Thoracic aorta (tissue), 2 donors: Measurements from ENCODE around the gene CAPSL. TPM values are rescaled to one million over a fixed set of nuclear protein-coding genes. Genes with fewer than 3 reads are reported as not detected.

ENCODE experiments used
- ATAC-seq: fragments of 150-250 bp; one replicate; pipeline ENCODE4 v1.8.0; 2017; ENCODE audit warnings: low read depth; ENCODE audit not compliant: insufficient number of reproducible peaks, low FRiP score
- DNase-seq: peaks from one replicate; pipeline ENCODE4 v3.0.0-alpha.2; 2020; ENCODE audit warnings: low spot score
- H3K27ac ChIP-seq, 2 donors: fragments of 200-600 bp; sonication (generic); 1 replicate in 1 of 2; 2 replicates in 1 of 2; pipeline ENCODE4 v1.5.1; 2016; ENCODE audit warnings: mild to moderate bottlenecking in 2 of 2, moderate library complexity in 2 of 2
- H3K27me3 ChIP-seq: fragments of 200-600 bp; sonication (generic); replicated peaks from 2 replicates; pipeline ENCODE4 v1.6.0; 2016; ENCODE audit warnings: mild to moderate bottlenecking; ENCODE audit not compliant: insufficient read depth
- H3K36me3 ChIP-seq: fragments of 200-600 bp; sonication (generic); one replicate; pipeline ENCODE4 v1.5.1; 2016
- H3K4me1 ChIP-seq, 2 donors: fragments of 200-600 bp; sonication (generic); 1 replicate in 1 of 2; 2 replicates in 1 of 2; pipeline versions ENCODE4 v1.5.1 to v1.6.0; 2016; ENCODE audit warnings: low read depth in 2 of 2, mild to moderate bottlenecking in 1 of 2; ENCODE audit not compliant: control insufficient read depth in 1 of 2
- H3K4me3 ChIP-seq: fragments of 200-600 bp; sonication (generic); 2 replicates; pipeline ENCODE4 v1.5.1; 2016; ENCODE audit warnings: mild to moderate bottlenecking
- H3K9me3 ChIP-seq: fragments of 200-600 bp; sonication (generic); 2 replicates; pipeline ENCODE4 v1.5.1; 2016
- total RNA-seq, 2 donors: library from RNA; depleted of rRNA; stranded (reverse); fragments of >200 nt; gene quantifications; one replicate each; pipeline versions ENCODE4 v1.1.0 to v1.2.3, GENCODE V29; 2016
- TF ChIP-seq, protein P1 (sequence below): fragments of 200-600 bp; sonication (generic); IDR thresholded peaks from one replicate; pipeline ENCODE4 v1.5.1; 2019; ENCODE audit warnings: antibody characterized with exemption

Gene CAPSL
- total RNA-seq, 2 donors from 2014 or later = not detected

DNA sequence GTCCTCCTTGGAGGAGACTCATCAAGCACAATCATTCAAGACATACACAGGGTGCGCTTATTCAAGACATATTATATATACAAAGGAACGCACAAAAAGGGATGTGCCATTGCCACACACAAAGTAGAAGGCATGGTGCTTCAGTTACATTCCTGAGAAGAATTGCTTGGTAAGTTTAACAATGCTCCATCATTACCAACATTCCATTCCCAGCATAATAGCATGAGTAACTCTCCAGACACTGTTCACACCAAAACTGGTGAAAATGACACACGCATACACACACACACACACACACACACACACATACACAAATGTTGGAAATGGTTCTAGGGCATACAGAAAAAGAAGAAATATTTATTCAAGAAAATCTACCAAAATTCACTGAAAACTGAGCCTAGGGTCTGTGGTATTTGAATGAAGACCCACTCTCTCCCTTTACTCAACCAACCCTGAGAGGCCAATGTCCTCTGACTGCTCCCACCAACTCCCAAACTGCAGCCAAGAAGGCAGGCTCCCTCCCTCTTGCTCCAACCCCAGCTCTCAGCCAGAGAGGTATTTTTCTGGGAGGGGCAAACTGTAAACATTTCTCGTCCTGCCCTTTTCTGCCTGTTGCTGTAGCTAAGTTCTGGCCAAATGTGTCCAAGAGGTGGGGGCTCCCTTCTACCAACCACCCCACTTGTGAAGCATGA is 32.9 kb upstream of the CAPSL start:
- Histone ChIP-seq H3K4me1 (no peaks in the 10 kb centered on the region), H3K36me3 (no peaks in the 10 kb centered on the region), H3K4me3 (no peak overlapping the region), H3K9me3 (no peaks in the 10 kb centered on the region), H3K27ac (no peak overlapping the region), H3K27me3 (no peaks in the 10 kb centered on the region)
- DNase-seq (no peak), ATAC-seq (no peak)
- TF ChIP-seq, protein P1, sequence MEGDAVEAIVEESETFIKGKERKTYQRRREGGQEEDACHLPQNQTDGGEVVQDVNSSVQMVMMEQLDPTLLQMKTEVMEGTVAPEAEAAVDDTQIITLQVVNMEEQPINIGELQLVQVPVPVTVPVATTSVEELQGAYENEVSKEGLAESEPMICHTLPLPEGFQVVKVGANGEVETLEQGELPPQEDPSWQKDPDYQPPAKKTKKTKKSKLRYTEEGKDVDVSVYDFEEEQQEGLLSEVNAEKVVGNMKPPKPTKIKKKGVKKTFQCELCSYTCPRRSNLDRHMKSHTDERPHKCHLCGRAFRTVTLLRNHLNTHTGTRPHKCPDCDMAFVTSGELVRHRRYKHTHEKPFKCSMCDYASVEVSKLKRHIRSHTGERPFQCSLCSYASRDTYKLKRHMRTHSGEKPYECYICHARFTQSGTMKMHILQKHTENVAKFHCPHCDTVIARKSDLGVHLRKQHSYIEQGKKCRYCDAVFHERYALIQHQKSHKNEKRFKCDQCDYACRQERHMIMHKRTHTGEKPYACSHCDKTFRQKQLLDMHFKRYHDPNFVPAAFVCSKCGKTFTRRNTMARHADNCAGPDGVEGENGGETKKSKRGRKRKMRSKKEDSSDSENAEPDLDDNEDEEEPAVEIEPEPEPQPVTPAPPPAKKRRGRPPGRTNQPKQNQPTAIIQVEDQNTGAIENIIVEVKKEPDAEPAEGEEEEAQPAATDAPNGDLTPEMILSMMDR = no peak

GRCh38 chr5:35963381-35963843 is 25.0 kb upstream of the CAPSL start:
- Histone ChIP-seq H3K27me3 (no peaks in the 10 kb centered on the region), H3K9me3 (no peaks in the 10 kb centered on the region), H3K27ac (no peak overlapping the region), H3K4me1 (no peaks in the 10 kb centered on the region), H3K36me3 (no peaks in the 10 kb centered on the region), H3K4me3 (no peak overlapping the region)
- TF ChIP-seq, protein P1 = no peak
- DNase-seq (no peak), ATAC-seq (no peak)

DNA sequence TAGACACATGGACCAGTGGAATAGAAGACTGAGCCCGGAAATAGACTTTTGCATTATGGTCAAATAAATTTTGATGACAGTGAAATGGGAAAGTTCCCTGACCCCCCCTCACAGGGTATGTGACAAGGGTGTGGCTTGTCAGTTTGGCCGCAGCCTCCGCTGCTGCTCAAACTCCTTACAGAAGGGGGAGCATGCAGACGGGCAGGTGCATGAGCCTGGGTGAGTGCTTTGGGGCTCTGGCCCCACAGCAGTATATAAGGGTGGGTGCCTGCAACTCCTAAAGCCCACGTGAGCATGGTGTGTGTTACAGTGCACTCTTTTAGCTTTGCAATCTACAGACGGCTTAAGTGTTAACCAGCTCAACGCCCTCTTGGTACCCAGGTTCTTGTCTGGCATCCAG is 21.9 kb upstream of the CAPSL start:
- Histone ChIP-seq H3K9me3 (no peaks in the 10 kb centered on the region), H3K4me1 (no peaks in the 10 kb centered on the region), H3K4me3 (no peak overlapping the region), H3K27me3 (no peaks in the 10 kb centered on the region), H3K36me3 (no peaks in the 10 kb centered on the region), H3K27ac (no peak overlapping the region)
- TF ChIP-seq, protein P1 = no peak
- ATAC-seq = no peak
- DNase-seq = no peak

GRCh38 chr5:35956429-35956828 is 18.0 kb upstream of the CAPSL start:
- TF ChIP-seq, protein P1 = no peak
- DNase-seq = no peak
- H3K4me3 ChIP-seq = no peak overlapping the region
- H3K4me1 ChIP-seq = no peaks in the 10 kb centered on the region
- H3K36me3 ChIP-seq = no peaks in the 10 kb centered on the region
- no peaks in the 10 kb centered on the region for H3K9me3 ChIP-seq
- H3K27me3 ChIP-seq = no peaks in the 10 kb centered on the region
- H3K27ac ChIP-seq = no peak overlapping the region
- no peak for ATAC-seq

GRCh38 chr5:35954175-35954574 is 15.8 kb upstream of the CAPSL start:
- ATAC-seq = no peak

More at GRCh38 chr5:35954175-35954574, 15.8 kb upstream of the CAPSL start:
- no peaks in the 10 kb centered on the region for H3K9me3 ChIP-seq
- no peaks in the 10 kb centered on the region for H3K36me3 ChIP-seq
- H3K27ac ChIP-seq = no peak overlapping the region
- DNase-seq = no peak
- H3K27me3 ChIP-seq = no peaks in the 10 kb centered on the region
- no peak overlapping the region for H3K4me3 ChIP-seq
- no peaks in the 10 kb centered on the region for H3K4me1 ChIP-seq
- TF ChIP-seq, protein P1 = no peak
